Measurements from ENCODE around the gene INPP5D. TPM values are rescaled to one million over a fixed set of nuclear protein-coding genes. Genes with fewer than 3 reads are reported as not detected.

Gene INPP5D
- total and polyA plus RNA-seq, 2 of the 8 experiments (the other 6 are each of a cell fraction or from before 2014, with no cell fraction given) = 4.5 to 7.1 TPM

DNA sequence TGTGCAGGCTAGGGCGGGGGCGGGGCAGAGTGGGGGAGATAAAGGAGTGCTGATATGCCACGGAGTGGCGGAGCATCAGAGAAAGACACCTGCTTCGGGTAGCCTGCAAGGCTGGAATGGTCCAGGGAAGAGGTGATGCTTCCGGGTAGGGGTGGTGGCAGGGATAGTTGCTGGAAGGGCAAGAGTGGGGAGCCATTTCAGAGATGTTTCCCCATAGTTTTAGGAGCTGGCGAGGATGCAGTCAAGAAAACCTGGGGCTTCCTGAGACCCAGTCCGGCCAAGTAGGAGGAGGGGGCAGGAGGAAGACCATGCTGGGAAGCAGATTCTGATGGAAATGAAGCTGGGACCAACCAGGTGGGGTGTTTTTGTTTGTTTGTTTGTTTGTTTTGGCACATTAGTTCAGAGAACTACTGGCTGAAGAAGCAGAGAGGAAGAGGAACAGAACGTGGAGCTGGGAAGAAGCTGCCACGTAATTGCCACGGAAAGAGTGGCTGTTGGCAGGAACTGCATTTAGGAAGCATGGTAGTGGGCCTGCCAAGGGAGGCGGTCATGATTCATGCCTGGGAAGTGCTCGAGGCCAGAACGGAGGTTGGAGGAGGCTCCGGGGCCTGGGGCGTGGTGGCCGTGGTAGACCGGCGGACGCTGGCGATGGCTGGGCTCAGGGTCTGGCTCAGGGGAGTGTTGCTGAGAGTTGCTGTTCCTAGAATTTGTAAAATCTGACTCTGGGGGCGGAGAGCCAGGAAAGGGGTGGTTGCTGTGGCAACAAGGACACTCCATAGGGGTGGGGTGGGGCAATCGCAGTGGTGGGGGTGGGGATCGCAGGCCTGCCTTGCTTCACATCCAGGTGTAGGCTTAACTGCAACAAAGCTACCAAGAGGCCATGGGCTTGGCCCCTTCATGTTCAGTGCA is 8.6 kb upstream of the INPP5D start:
- Histone ChIP-seq H3K27me3 (replicated peaks in 1 of 4; ENCODE audit: control insufficient read depth in 3 of 4, extremely low read depth in 1 of 4, insufficient read depth in 3 of 4, low read length in 3 of 4) (peaks cover 0 to 2% (median 0%) of the 10 kb centered on the region in 4 experiments; a peak in 2 of 7 replicates), H3K9ac (replicated peaks in 1 of 4; ENCODE audit: extremely low read depth in 1 of 4, low read depth in 3 of 4, low read length in 3 of 4) (peak overlapping the region in 3 of 4 experiments; percentile 67 to 89 (median 82); a peak in 6 of 7 replicates), H3K4me2 (ENCODE audit: insufficient read depth in 1 of 2, low read depth in 2 of 2, low read length in 2 of 2) (peak overlapping the region; percentile 86 to 96), H3K36me3 (ENCODE audit: control insufficient read depth in 2 of 4, insufficient read depth in 4 of 4, low read length in 3 of 4) (no peaks in the 10 kb centered on the region), H4K5ac (ENCODE audit: insufficient read length, low read depth, low read length) (peak overlapping the region; percentile 98), H2BK12ac (ENCODE audit: low read depth, low read length) (peak overlapping the region; percentile 99), H3K27ac (ENCODE audit: low read depth, low read length) (peak overlapping the region; percentile 96), H3K79me1 (ENCODE audit: low read depth, low read length) (no peaks in the 10 kb centered on the region), H2BK5ac (ENCODE audit: low read depth, low read length) (peak overlapping the region; percentile 98), H3K23me2 (ENCODE audit: low read depth, low read length) (peaks cover 10% of the 10 kb centered on the region; the same call in 1 of the 2 replicates), H3K4ac (replicated peaks; ENCODE audit: insufficient read length, low read depth, low read length) (peak overlapping the region; percentile 86), H3K9me3 (ENCODE audit: insufficient read depth in 2 of 2, low read depth in 1 of 2, low read length in 1 of 2) (no peaks in the 10 kb centered on the region), H4K8ac (ENCODE audit: extremely low read depth, insufficient read depth, low read length) (peak overlapping the region; percentile 96; the same call in 1 of the 2 replicates), H2AK5ac (ENCODE audit: low read depth, low read length) (peak overlapping the region; percentile 65; the same call in 1 of the 2 replicates), H2BK20ac (ENCODE audit: low read length) (peak overlapping the region; percentile 61; the same call in 1 of the 2 replicates), H3K56ac (replicated peaks; ENCODE audit: insufficient read length, low read depth, low read length) (peak overlapping the region; percentile 74), H4K91ac (replicated peaks; ENCODE audit: insufficient read length, low read length) (peak overlapping the region; percentile 97), H3K23ac (ENCODE audit: insufficient read length) (no peak overlapping the region), H3K14ac (ENCODE audit: insufficient read length) (no peak overlapping the region), H2BK15ac (ENCODE audit: low read length) (no peak overlapping the region), H4K20me1 (replicated peaks in 1 of 2; ENCODE audit: control insufficient read depth in 1 of 2, insufficient read depth in 2 of 2, low read length in 2 of 2) (no peaks in the 10 kb centered on the region), H3K18ac (ENCODE audit: extremely low read depth, low read length) (peak overlapping the region; percentile 96), H3K4me1 (replicated peaks in 1 of 4; ENCODE audit: control insufficient read depth in 3 of 4, insufficient read depth in 4 of 4, low read length in 3 of 4) (peaks cover 11 to 18% (median 15%) of the 10 kb centered on the region in 4 experiments), H3K79me2 (ENCODE audit: control insufficient read depth in 1 of 2, insufficient read depth in 2 of 2, low read length in 2 of 2) (no peaks in the 10 kb centered on the region), H2AFZ (ENCODE audit: low read length) (peak overlapping the region; percentile 91; the same call in 1 of the 2 replicates), H2BK120ac (replicated peaks; ENCODE audit: low read depth, low read length) (peak overlapping the region; percentile 85), H3K4me3 (ENCODE audit: extremely low read depth in 1 of 4, insufficient read depth in 2 of 4, low read depth in 3 of 4, low read length in 4 of 4) (peak overlapping the region; percentile 40 to 62 (median 60))
- WGBS, 2 experiments (ENCODE audit: extremely low coverage in 1 of 2, insufficient coverage in 1 of 2, insufficient read length in 1 of 2, insufficient replicate concordance in 2 of 2, low coverage in 1 of 2, low lambda C conversion rate in 2 of 2, missing lambda C conversion rate in 1 of 2) = 6% methylated on average over 23 of the region's 24 CpGs; no CpG with 5 or more reads in 1 of the 2 experiments
- FAIRE-seq (peak; percentile 91), DNase-seq (ENCODE audit: low read depth in 1 of 2, low spot score in 2 of 2) (peak; percentile 34 to 83)
- POLR2A ChIA-PET (ENCODE audit: partially characterized antibody) = interaction anchor here (0.7 to 1.7 kb wide), 9 partner anchors 9 to 200 kb away, joined by 3 to 10 read pairs (median 6); partner anchors contain the start of genes ATG16L1, INPP5D and NEU2
- CTCF ChIA-PET (ENCODE audit: partially characterized antibody) = interaction anchor here (0.7 to 5.1 kb wide), 16 partner anchors 9 to 198 kb away, joined by 3 to 47 read pairs (median 4); partner anchors contain the start of genes INPP5D and NEU2
- TF ChIP-seq POLR2AphosphoS5 (IDR thresholded peaks at IDR 0.05; ENCODE audit: low read depth, low read length) (peak; percentile 74), KDM1A (IDR thresholded peaks at IDR 0.05; ENCODE audit: borderline replicate concordance, low read length) (no peak), SUZ12 (IDR thresholded peaks at IDR 0.05; ENCODE audit: low read length) (no peak), BCL11A (IDR thresholded peaks at IDR 0.05; ENCODE audit: low read depth in 2 of 2, low read length in 2 of 2) (no peak), RXRA (IDR thresholded peaks at IDR 0.05; ENCODE audit: insufficient read depth, low read depth, low read length) (no peak), MAX (IDR thresholded peaks at IDR 0.05) (peak; percentile 60; the same call in 1 of the 2 replicates), TAF7 (optimal IDR thresholded peaks at IDR 0.05; ENCODE audit: borderline replicate concordance, low read depth, low read length) (peak; percentile 33), RBBP5 (IDR thresholded peaks at IDR 0.05; ENCODE audit: borderline replicate concordance, low read depth, low read length) (peak; percentile 97)
- TF ChIP-seq, protein P1, sequence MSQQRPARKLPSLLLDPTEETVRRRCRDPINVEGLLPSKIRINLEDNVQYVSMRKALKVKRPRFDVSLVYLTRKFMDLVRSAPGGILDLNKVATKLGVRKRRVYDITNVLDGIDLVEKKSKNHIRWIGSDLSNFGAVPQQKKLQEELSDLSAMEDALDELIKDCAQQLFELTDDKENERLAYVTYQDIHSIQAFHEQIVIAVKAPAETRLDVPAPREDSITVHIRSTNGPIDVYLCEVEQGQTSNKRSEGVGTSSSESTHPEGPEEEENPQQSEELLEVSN (IDR thresholded peaks at IDR 0.05) = peak; percentile 45; the same call in 1 of the 2 replicates

All from H1 (cell line).